Mesodermal cell (in vitro differentiated cells): Measurements from ENCODE around the gene FRMD4A.

Experiments used
- H3K27ac ChIP-seq: 2 replicates; pipeline ENCODE4 v1.7.0; 2013; ENCODE audit warnings: mild to moderate bottlenecking, low read depth, low read length, moderate library complexity; ENCODE audit not compliant: severe bottlenecking
- H3K36me3 ChIP-seq: 2 replicates; pipeline ENCODE4 v1.7.1; 2013; ENCODE audit warnings: mild to moderate bottlenecking, low read length, moderate library complexity; ENCODE audit not compliant: control insufficient read depth, insufficient read depth
- H3K4me1 ChIP-seq: one replicate; pipeline ENCODE4 v1.7.1; 2013; ENCODE audit warnings: mild to moderate bottlenecking, low read length; ENCODE audit not compliant: insufficient read depth, control insufficient read depth, poor library complexity, severe bottlenecking
- H3K4me3 ChIP-seq: 2 replicates; pipeline ENCODE4 v1.7.0; 2013; ENCODE audit warnings: low read length, control low read depth, mild to moderate bottlenecking; ENCODE audit not compliant: insufficient read depth, poor library complexity, severe bottlenecking; ENCODE audit errors: extremely low read depth
- H3K9me3 ChIP-seq: 2 replicates; pipeline ENCODE4 v1.7.1; 2013; ENCODE audit warnings: mild to moderate bottlenecking, low read length, moderate library complexity; ENCODE audit not compliant: control insufficient read depth
- WGBS, 2 experiments: methylation state at CpG; one replicate each; pipeline ENCODE4 v1.1.5; 2013; ENCODE audit warnings: missing lambda C conversion rate in 2 of 2; ENCODE audit not compliant: insufficient coverage in 2 of 2; 5-methylcytosine and 5-hydroxymethylcytosine counted together

The FRMD4A gene

GRCh38 chr10:14173391-14173705, 157.4 kb downstream of the FRMD4A start:
- H3K4me1 ChIP-seq: peaks cover 7% of the 10 kb centered on the region
- H3K27ac ChIP-seq: peak overlapping the region; percentile 44
- peak overlapping the region; percentile 39 for H3K4me3 ChIP-seq

GRCh38 chr10:14172336-14172950, 158.3 kb downstream of the FRMD4A start:
- H3K9me3 ChIP-seq: no peaks in the 10 kb centered on the region
- no peaks in the 10 kb centered on the region for H3K36me3 ChIP-seq
- no peak overlapping the region for H3K4me3 ChIP-seq
- H3K27ac ChIP-seq: no peak overlapping the region
- peaks cover 6% of the 10 kb centered on the region for H3K4me1 ChIP-seq
- 94 to 96% methylated on average over 11 of the region's 13 CpGs for WGBS, 2 experiments

More at GRCh38 chr10:14173391-14173705, 157.4 kb downstream of the FRMD4A start:
- Histone ChIP-seq H3K36me3 (no peaks in the 10 kb centered on the region), H3K9me3 (no peaks in the 10 kb centered on the region)
- whole genome bisulfite sequencing, 2 experiments: 9 to 15% methylated on average over 4 of the region's 6 CpGs

GRCh38 chr10:14171336-14171735, 159.4 kb downstream of the FRMD4A start:
- Histone ChIP-seq H3K4me1 (peaks cover 3% of the 10 kb centered on the region), H3K27ac (no peak overlapping the region), H3K4me3 (no peak overlapping the region), H3K9me3 (no peaks in the 10 kb centered on the region), H3K36me3 (no peaks in the 10 kb centered on the region)
- WGBS, 2 experiments: 88 to 90% methylated on average over 1 of the region's 1 CpG

DNA sequence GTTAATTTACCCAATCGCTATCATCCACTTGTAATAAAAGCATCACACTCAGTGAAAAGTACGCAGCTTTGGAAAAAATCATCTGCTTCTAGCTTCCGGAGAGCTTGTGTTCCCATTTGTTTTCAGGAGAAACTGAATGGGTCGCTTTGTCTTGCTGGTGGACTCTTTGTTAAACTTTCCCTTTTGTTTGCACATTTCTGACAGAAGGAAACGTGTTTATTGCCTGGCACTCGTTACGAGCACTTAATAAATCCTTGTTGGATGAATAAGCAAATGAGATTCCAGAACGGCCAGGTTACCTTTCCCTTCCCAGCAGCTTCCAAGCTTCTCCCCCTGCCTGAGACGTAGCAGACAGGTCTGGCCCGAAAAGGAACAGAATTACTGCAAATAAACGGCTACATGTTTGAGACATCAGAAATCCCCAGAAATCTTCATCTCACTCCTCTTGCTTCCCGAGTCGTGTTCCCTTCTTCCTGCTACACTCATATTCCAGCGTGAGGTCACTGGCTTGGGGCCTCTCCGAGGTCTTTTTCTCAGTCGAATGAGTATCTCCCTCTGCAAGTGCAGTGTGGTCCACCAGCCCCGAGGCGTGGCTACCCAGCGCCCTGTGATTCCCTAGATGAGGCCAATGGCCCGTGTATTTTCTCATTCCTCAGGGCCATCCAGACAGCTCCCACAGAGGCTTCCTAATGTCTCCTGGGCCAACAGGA, 167.2 kb downstream of the FRMD4A start:
- no peaks in the 10 kb centered on the region for H3K36me3 ChIP-seq
- H3K9me3 ChIP-seq: no peaks in the 10 kb centered on the region
- H3K27ac ChIP-seq: no peak overlapping the region
- H3K4me1 ChIP-seq: no peaks in the 10 kb centered on the region
- 79 to 85% methylated on average over 17 to 20 of the region's 20 CpGs for WGBS, 2 experiments
- no peak overlapping the region for H3K4me3 ChIP-seq

GRCh38 chr10:14162629-14163344, 167.9 kb downstream of the FRMD4A start:
- no peaks in the 10 kb centered on the region for H3K4me1 ChIP-seq
- H3K27ac ChIP-seq: no peak overlapping the region
- no peaks in the 10 kb centered on the region for H3K9me3 ChIP-seq
- H3K4me3 ChIP-seq: no peak overlapping the region
- WGBS, 2 experiments: 60% methylated on average over 1 of the region's 5 CpGs; no CpG with 5 or more reads in 1 of the 2 experiments
- H3K36me3 ChIP-seq: no peaks in the 10 kb centered on the region

GRCh38 chr10:14162061-14162460, 168.7 kb downstream of the FRMD4A start:
- H3K9me3 ChIP-seq: no peaks in the 10 kb centered on the region
- no peak overlapping the region for H3K27ac ChIP-seq
- no peak overlapping the region for H3K4me3 ChIP-seq
- WGBS, 2 experiments: 96 to 100% methylated on average over 3 of the region's 5 CpGs
- H3K36me3 ChIP-seq: no peaks in the 10 kb centered on the region
- H3K4me1 ChIP-seq: no peaks in the 10 kb centered on the region

DNA sequence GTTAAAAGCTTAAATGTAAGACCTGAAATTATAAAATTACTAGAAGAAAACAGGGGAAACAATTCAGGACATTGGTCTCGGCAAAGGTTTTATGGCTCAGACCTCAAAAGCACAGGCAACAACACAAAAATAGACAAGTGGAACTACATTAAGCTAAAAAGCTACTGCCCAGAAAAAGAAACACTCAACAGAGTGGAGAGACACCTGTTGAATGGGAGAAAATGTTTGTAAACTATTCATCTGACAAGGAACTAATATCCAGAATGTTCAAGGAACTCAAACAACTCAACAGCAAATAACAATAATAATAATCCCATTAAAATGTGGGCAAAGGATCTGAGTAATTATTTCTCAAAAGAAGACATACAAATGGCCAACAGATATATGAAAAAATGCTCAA, 170.4 kb downstream of the FRMD4A start:
- 83% methylated on average over 1 of the region's 1 CpG; no CpG with 5 or more reads in 1 of the 2 experiments for WGBS, 2 experiments
- Histone ChIP-seq H3K4me3 (no peak overlapping the region), H3K36me3 (no peaks in the 10 kb centered on the region), H3K27ac (no peak overlapping the region), H3K4me1 (no peaks in the 10 kb centered on the region), H3K9me3 (no peaks in the 10 kb centered on the region)

- Histone ChIP-seq H3K36me3 (no peaks in the 10 kb centered on the region), H3K27ac (no peak overlapping the region), H3K4me1 (no peaks in the 10 kb centered on the region), H3K9me3 (no peaks in the 10 kb centered on the region), H3K4me3 (no peak overlapping the region)
Measured at GRCh38 chr10:14158575-14158974, 172.1 kb downstream of the FRMD4A start.

GRCh38 chr10:14156104-14156503, 174.6 kb downstream of the FRMD4A start:
- Histone ChIP-seq H3K4me3 (no peak overlapping the region), H3K4me1 (no peaks in the 10 kb centered on the region), H3K36me3 (no peaks in the 10 kb centered on the region), H3K9me3 (no peaks in the 10 kb centered on the region), H3K27ac (no peak overlapping the region)
- 75 to 89% methylated on average over 1 of the region's 5 CpGs for WGBS, 2 experiments

GRCh38 chr10:14153570-14154055, 177.1 kb downstream of the FRMD4A start:
- H3K4me1 ChIP-seq: no peaks in the 10 kb centered on the region
- H3K9me3 ChIP-seq: no peaks in the 10 kb centered on the region
- H3K27ac ChIP-seq: no peak overlapping the region
- no peaks in the 10 kb centered on the region for H3K36me3 ChIP-seq
- H3K4me3 ChIP-seq: no peak overlapping the region
- WGBS, 2 experiments: 82 to 83% methylated on average over 14 to 17 of the region's 17 CpGs

GRCh38 chr10:14151571-14151970, 179.2 kb downstream of the FRMD4A start:
- WGBS, 2 experiments: no CpG with 5 or more reads among the region's 1 CpG
- H3K36me3 ChIP-seq: no peaks in the 10 kb centered on the region
- H3K9me3 ChIP-seq: no peaks in the 10 kb centered on the region
- H3K4me1 ChIP-seq: no peaks in the 10 kb centered on the region
- no peak overlapping the region for H3K4me3 ChIP-seq
- H3K27ac ChIP-seq: no peak overlapping the region
